NB4 (cell line): Measurements from ENCODE around the gene EGR1.

Source experiments
- CTCF ChIP-seq: IDR thresholded peaks from one replicate; pipeline ENCODE4 v1.5.1; 2012; ENCODE audit warnings: low read depth, low read length
- TF ChIP-seq, protein P1 (sequence below): IDR thresholded peaks from 2 replicates; pipeline ENCODE4 v1.6.1; 2011; ENCODE audit warnings: low read depth, low read length

GRCh38 chr5:138455232-138455930, 9.9 kb upstream of the EGR1 start:
- no peak for TF ChIP-seq CTCF
- TF ChIP-seq, protein P1, sequence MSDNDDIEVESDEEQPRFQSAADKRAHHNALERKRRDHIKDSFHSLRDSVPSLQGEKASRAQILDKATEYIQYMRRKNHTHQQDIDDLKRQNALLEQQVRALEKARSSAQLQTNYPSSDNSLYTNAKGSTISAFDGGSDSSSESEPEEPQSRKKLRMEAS, result no peak
